ENCODE data around the gene PRDM7.

Gene PRDM7

DNA sequence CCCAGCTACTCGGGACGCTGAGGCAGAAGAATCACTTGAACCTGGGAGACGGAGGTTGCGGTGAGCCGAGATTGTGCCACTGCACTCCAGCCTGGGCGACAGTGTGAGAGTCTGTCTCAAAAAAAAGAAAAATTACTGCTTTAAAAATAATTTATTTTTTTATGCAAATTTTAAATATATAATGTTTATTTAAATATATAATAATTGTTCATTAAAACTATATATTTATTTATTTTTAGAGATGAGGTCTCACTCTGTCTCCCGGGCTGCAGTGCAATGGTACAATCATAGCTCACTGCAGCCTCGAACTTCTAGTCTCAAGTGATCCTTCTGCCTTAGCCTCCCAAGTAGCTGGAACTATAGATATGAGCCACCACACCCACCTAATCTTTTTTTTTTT, 42.6 kb downstream of the PRDM7 start:
- DNase-seq (ENCODE audit: insufficient read length, low spot score), result no peak
- TF ChIP-seq, protein P1, sequence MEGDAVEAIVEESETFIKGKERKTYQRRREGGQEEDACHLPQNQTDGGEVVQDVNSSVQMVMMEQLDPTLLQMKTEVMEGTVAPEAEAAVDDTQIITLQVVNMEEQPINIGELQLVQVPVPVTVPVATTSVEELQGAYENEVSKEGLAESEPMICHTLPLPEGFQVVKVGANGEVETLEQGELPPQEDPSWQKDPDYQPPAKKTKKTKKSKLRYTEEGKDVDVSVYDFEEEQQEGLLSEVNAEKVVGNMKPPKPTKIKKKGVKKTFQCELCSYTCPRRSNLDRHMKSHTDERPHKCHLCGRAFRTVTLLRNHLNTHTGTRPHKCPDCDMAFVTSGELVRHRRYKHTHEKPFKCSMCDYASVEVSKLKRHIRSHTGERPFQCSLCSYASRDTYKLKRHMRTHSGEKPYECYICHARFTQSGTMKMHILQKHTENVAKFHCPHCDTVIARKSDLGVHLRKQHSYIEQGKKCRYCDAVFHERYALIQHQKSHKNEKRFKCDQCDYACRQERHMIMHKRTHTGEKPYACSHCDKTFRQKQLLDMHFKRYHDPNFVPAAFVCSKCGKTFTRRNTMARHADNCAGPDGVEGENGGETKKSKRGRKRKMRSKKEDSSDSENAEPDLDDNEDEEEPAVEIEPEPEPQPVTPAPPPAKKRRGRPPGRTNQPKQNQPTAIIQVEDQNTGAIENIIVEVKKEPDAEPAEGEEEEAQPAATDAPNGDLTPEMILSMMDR (IDR thresholded peaks at IDR 0.05; ENCODE audit: insufficient read depth, missing control alignments), result no peak

DNA sequence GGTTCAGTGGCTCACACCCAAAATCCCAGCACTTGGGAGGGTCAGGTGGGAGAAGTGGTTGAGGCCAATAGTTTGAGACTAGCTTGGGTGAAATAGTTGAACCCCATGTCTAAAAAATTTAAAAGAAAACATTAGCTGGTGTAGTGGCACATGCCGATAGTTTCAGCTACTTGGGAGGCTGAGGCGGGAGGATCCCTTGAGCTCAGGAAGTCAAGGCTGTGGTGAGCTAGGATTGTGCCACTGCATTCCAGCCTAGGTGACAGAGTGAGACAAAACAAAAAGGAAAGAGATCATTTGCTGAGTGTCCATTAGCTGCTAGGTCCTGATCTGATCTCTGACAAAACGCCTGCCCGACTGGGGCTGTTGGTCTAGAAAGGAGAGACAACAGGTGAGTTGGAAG, 43.7 kb downstream of the PRDM7 start:
- FAIRE-seq, result no peak
- TF ChIP-seq, protein P1 (IDR thresholded peaks at IDR 0.05; ENCODE audit: insufficient read depth, missing control alignments), result no peak

More for the DNA sequence above, 42.6 kb downstream of the PRDM7 start:
- FAIRE-seq, result no peak

DNA sequence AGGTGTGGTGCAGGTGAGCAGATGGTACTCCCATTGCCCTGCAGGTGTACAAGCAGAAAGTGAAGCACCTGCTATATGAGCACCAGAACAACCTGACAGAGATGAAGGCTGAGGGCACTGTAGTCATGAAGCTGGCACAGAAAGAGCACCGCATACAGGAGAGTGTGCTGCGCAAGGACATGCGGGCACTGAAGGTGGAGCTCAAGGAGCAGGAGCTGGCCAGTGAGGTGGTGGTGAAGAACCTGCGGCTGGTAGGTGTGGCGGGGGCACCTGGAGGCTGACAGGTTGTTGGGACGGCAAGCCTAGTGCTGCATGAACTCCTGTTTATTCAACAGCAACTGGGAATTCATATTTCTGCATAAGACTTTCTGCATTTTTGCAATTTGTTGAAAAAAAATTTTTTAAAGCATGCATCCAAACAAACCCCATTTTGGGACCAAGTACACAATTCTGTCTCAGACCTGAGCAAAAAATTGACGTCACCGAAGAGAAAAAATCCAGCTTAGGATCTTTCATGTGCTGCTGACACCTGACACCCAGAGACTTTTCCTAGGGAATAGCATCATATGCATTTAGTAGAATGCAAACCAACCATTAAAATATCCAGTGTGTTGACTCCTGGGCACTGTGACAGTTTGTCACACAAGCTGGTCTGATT, 44.3 kb downstream of the PRDM7 start:
- DNase-seq (ENCODE audit: insufficient read length, low spot score) (no peak), FAIRE-seq (no peak)
- TF ChIP-seq, protein P1 (IDR thresholded peaks at IDR 0.05; ENCODE audit: insufficient read depth, missing control alignments), result no peak

More for the DNA sequence above, 43.7 kb downstream of the PRDM7 start:
- DNase-seq (ENCODE audit: insufficient read length, low spot score), result no peak

GRCh38 chr16:90031931-90032673, 45.0 kb downstream of the PRDM7 start:
- TF ChIP-seq, protein P1 (IDR thresholded peaks at IDR 0.05; ENCODE audit: insufficient read depth, missing control alignments), result peak; percentile 3
- FAIRE-seq (no peak), DNase-seq (ENCODE audit: insufficient read length, low spot score) (no peak)

GRCh38 chr16:90031186-90031930, 45.8 kb downstream of the PRDM7 start:
- DNase-seq (ENCODE audit: insufficient read length, low spot score), result no peak

GRCh38 chr16:90028985-90029384, 48.1 kb downstream of the PRDM7 start:
- TF ChIP-seq, protein P1 (IDR thresholded peaks at IDR 0.05; ENCODE audit: insufficient read depth, missing control alignments), result no peak
- FAIRE-seq (no peak), DNase-seq (ENCODE audit: insufficient read length, low spot score) (no peak)

More at GRCh38 chr16:90031186-90031930, 45.8 kb downstream of the PRDM7 start:
- no peak for FAIRE-seq
- TF ChIP-seq, protein P1 (IDR thresholded peaks at IDR 0.05; ENCODE audit: insufficient read depth, missing control alignments), result no peak

Measured in D721Med (cell line).